Tibial nerve (tissue), 4 donors: ENCODE measurements around the gene RABGGTB.

ENCODE experiments used
- CTCF ChIP-seq, 5 experiments: fragments of 200-600 bp in 3 of 5; fragments of 450-650 bp in 2 of 5; sonication (generic) in 3 of 5; IDR thresholded peaks; one replicate each; pipeline ENCODE4 v1.5.1; 2016 to 2019; ENCODE audit warnings: antibody characterized with exemption in 5 of 5, mild to moderate bottlenecking in 3 of 5, moderate library complexity in 2 of 5
- EP300 ChIP-seq, 2 donors: sonication (generic); formaldehyde crosslinking; IDR thresholded peaks; one replicate each; pipeline ENCODE4 v1.6.1; 2017; ENCODE audit warnings: antibody characterized with exemption in 2 of 2, mild to moderate bottlenecking in 1 of 2
- POLR2A ChIP-seq, 2 donors: fragments of 450-650 bp; IDR thresholded peaks; one replicate each; pipeline ENCODE4 v1.6.1; 2017; ENCODE audit warnings: antibody characterized with exemption in 2 of 2, mild to moderate bottlenecking in 2 of 2, moderate library complexity in 2 of 2

GRCh38 chr1:75791022-75791421, 5.0 kb downstream of the RABGGTB start:
- TF ChIP-seq CTCF (IDR thresholded peaks at IDR 0.05) = no peak
- no peak for TF ChIP-seq POLR2A (IDR thresholded peaks at IDR 0.05)
- no peak for TF ChIP-seq EP300 (IDR thresholded peaks at IDR 0.05)
